Kidney (tissue), 14 donors: ENCODE measurements around the gene EMP3. TPM values are rescaled to one million over a fixed set of nuclear protein-coding genes. Genes with fewer than 3 reads are reported as not detected.
"Not testable (repeated sequence)": the region's sequence is repeated elsewhere in the genome, so short reads cannot be mapped to it uniquely, and the experiment has no call there.

ENCODE experiments used
- DNase-seq, 5 donors: peaks; one replicate each; pipeline ENCODE4 v3.0.0-alpha.2; 2013 to 2020
- FAIRE-seq: peaks from 2 replicates; lab custom pipeline; 2012; peaks lifted over from hg19 to GRCh38; lab: Jason Lieb, UNC
- H3K27ac ChIP-seq, 2 donors: one replicate each; pipeline ENCODE4 v1.7.0; 2013; ENCODE audit warnings: low read depth in 2 of 2, low read length in 2 of 2, inconsistent platforms in 1 of 2
- H3K27me3 ChIP-seq: one replicate; pipeline ENCODE4 v1.7.1; 2013; ENCODE audit warnings: low read length, inconsistent platforms; ENCODE audit not compliant: control insufficient read depth, insufficient read depth
- H3K36me3 ChIP-seq, 3 donors: one replicate each; pipeline versions ENCODE4 v1.7.0 to v1.7.1; 2013; ENCODE audit warnings: low read length in 3 of 3, control low read depth in 1 of 3, inconsistent platforms in 1 of 3; ENCODE audit not compliant: insufficient read depth in 3 of 3, control insufficient read depth in 2 of 3
- H3K4me1 ChIP-seq, 3 donors: one replicate each; pipeline versions ENCODE4 v1.7.0 to v1.7.1; 2013; ENCODE audit warnings: low read length in 3 of 3, inconsistent platforms in 1 of 3, low read depth in 1 of 3; ENCODE audit not compliant: control insufficient read depth in 2 of 3, insufficient read depth in 2 of 3
- H3K4me3 ChIP-seq, 3 donors: one replicate each; pipeline versions ENCODE4 v1.7.0 to v1.8.1; 2013; ENCODE audit warnings: low read length in 3 of 3, control low read depth in 1 of 3, inconsistent platforms in 1 of 3
- H3K9ac ChIP-seq, 3 donors: one replicate each; pipeline versions ENCODE4 v1.7.0 to v1.7.1; 2013; ENCODE audit warnings: low read length in 3 of 3, control low read depth in 1 of 3, inconsistent platforms in 1 of 3
- H3K9me3 ChIP-seq, 3 donors: one replicate each; pipeline versions ENCODE4 v1.7.0 to v1.7.1; 2013; ENCODE audit warnings: low read length in 3 of 3, control low read depth in 1 of 3, inconsistent platforms in 1 of 3; ENCODE audit not compliant: control insufficient read depth in 2 of 3, insufficient read depth in 1 of 3
- CTCF ChIP-seq: IDR thresholded peaks from 3 replicates; pipeline ENCODE4 v1.5.1; 2012; ENCODE audit warnings: mild to moderate bottlenecking, moderate library complexity, borderline replicate concordance; ENCODE audit not compliant: insufficient read depth; ENCODE audit errors: extremely low read depth
- intact Hi-C: fragments of 100-400 bp; cut with DNase I; formaldehyde crosslinking; loops from one replicate; pipeline ENCODE4 v1.11.1; 2022
- polyA plus RNA-seq: library from polyadenylated mRNA; stranded (reverse); fragments of 350-450 nt; fragmentation: Illumina TruSeq; extraction: RNeasy Lipid Tissue Mini Kit (QIAGEN cat#74804); gene quantifications from one replicate; pipeline ENCODE4 v1.2.3, GENCODE V29; 2014; ENCODE audit warnings: low read depth, low replicate concordance; ENCODE audit not compliant: insufficient read depth
- total RNA-seq: library from RNA; stranded (reverse); fragmentation: NEBNext Ultra II Directional; extraction: Animal tissue kit (Norgen Biotek cat#: 25700); gene quantifications from one replicate; pipeline ENCODE4 v1.2.1, GENCODE V29; 2021
- donor health status: control.
- donor health status: control.
- donor health status: control.
- donor health status: control.
- donor health status: control.
- donor health status: DM: yes; HTN: yes; CAD: no.
- donor health status: Normal renal cell carcinoma (clear cell type).

Gene EMP3
- total and polyA plus RNA-seq, 2 donors from 2014 or later: 75.9 to 78.6 TPM

DNA sequence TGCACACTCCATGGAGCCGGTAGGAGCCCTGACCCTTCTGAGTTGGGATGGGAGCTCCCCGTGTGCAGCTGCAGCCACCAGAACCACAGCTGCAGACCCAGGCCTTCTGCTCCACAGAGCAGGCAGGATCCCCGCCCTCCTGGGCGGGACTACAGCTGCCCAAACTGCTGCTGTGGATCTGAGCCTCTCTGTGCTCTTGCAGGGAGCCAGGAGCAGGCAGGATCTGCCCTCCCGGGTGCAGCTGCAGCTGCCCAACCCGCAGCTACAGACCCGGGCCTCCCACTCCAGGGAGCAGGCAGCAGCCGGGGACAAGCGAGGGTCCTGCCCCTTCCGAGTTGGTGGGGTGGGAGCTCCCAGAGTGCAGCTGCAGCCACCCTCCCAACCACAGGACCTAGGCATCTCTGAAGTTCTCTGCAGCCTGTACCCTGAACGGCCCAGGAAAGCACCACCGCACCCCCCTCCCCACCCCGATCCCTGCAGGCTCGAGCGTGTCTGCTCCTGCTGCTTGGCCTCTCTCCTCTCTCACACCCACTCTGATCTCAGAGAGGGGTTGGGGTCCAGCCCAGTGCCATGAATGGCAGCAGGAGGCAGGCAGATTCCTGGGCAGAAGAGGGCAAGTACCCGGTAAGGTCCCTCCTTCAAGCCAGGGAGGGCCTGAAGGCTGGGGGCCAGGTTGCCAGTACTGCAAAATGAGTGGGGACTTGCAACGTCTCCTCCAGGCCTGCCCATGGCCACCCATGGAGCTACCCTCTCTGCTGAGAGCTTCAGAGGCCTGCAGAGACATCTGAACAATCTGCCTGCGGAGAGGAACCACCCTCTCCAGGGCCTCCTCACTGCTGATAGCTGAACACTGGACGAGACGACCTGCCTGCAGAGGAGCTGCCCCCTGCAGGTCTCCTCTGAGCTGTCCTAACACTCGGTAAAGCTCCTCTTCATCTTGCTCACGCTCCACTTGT, 16.4 kb upstream of the EMP3 start:
- no peak for FAIRE-seq

GRCh38 chr19:48309731-48310130, 15.6 kb upstream of the EMP3 start:
- DNase-seq, H3K36me3 ChIP-seq, H3K9ac ChIP-seq, intact Hi-C loops, H3K27ac ChIP-seq, H3K9me3 ChIP-seq, H3K27me3 ChIP-seq, H3K4me1 ChIP-seq, FAIRE-seq, H3K4me3 ChIP-seq: not testable (repeated sequence)

More for the DNA sequence above, 16.4 kb upstream of the EMP3 start:
- Histone ChIP-seq H3K9ac (no peak overlapping the region), H3K27ac (no peak overlapping the region), H3K27me3 (no peaks in the 10 kb centered on the region), H3K4me3 (no peak overlapping the region), H3K36me3 (no peaks in the 10 kb centered on the region), H3K9me3 (no peaks in the 10 kb centered on the region), H3K4me1 (peaks cover 0 to 3% (median 0%) of the 10 kb centered on the region in 3 donors)
- TF ChIP-seq CTCF: no peak
- DNase-seq: peak; percentile 46 to 70 (median 58)
- intact Hi-C loops: no loop called here

DNA sequence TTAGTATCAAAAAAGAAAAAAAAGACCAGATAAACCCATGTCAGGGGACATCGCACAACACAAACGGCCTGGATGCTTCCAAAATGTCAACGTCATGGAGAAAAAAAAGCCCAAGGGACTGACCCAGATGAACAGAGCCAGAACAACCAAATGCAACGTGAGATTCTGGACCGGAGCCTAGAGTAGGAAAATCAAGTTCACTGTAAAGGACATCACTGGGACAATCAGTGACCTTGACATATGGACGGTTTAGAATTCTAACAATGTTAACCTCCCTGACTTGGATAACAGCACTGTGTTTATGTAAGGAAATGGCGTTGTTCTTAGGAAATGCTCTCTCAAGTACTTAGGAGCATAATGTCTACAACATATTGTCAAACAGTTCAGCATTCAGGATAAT, 15.1 kb upstream of the EMP3 start:
- Histone ChIP-seq H3K9me3 (no peaks in the 10 kb centered on the region), H3K36me3 (no peaks in the 10 kb centered on the region), H3K4me3 (peak overlapping the region in 1 of 3 donors; percentile 20), H3K27me3 (no peaks in the 10 kb centered on the region), H3K9ac (peak overlapping the region in 1 of 3 donors; percentile 40), H3K27ac (no peak overlapping the region), H3K4me1 (peaks cover 0 to 3% (median 0%) of the 10 kb centered on the region in 3 donors)
- intact Hi-C loops: no loop called here
- FAIRE-seq: no peak
- peak in 3 of 5 donors; percentile 19 to 90 (median 77) for DNase-seq
- no peak for TF ChIP-seq CTCF

- H3K9me3 ChIP-seq: no peaks in the 10 kb centered on the region
- no peak overlapping the region for H3K27ac ChIP-seq
- H3K9ac ChIP-seq: no peak overlapping the region
- no peak for TF ChIP-seq CTCF
- H3K4me3 ChIP-seq: no peak overlapping the region
- FAIRE-seq (no peak), DNase-seq (peak in 1 of 5 donors; percentile 25)
- H3K4me1 ChIP-seq: peaks cover 0 to 3% (median 0%) of the 10 kb centered on the region in 3 donors
- intact Hi-C loops: no loop called here
- no peaks in the 10 kb centered on the region for H3K27me3 ChIP-seq
- H3K36me3 ChIP-seq: no peaks in the 10 kb centered on the region
Measured at GRCh38 chr19:48311384-48311783, 14.0 kb upstream of the EMP3 start.
